ENCODE data around the gene OPRM1.
"Not testable (repeated sequence)": the region's sequence is repeated elsewhere in the genome, so short reads cannot be mapped to it uniquely, and the experiment has no call there.

OPRM1 gene

DNA sequence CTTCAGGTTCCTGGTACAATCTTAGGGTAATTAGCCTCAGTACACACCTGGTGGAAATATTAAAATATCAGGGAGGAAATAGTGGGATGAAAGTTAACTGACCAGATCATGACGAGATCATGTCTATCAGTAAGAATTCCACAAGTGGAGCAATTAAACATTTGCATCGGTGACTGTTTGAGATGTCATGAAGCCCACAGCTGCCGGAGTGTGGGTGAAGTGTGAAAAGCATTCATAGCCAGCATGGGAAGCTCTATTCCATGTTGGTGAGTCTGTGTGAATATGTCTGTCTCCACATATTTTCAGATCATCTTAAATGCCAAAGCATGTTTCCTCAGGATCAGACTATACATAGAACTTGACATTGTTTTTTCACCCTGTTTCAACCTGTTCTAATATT lies 174.7 kb downstream of the OPRM1 start:
- no peak for DNase-seq

DNA sequence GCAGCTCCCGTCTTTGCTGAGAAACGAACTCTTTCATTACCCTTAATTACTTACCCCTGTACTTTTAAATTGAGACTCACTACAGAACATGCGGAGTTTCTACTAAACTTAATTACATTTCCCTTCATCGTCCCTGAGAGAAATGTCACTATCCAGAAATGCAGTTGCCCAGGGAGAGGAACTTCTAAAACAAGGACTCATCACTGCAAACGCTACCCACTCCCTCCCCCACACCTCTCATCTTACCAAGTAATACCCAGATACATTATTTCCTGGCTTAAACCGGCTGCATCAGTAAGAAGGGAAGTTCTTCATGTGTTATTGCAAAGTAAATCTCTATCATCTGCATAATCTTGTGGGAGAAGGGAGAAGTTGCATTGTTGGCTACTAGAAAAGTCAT lies 179.3 kb downstream of the OPRM1 start:
- no peak for DNase-seq

DNA sequence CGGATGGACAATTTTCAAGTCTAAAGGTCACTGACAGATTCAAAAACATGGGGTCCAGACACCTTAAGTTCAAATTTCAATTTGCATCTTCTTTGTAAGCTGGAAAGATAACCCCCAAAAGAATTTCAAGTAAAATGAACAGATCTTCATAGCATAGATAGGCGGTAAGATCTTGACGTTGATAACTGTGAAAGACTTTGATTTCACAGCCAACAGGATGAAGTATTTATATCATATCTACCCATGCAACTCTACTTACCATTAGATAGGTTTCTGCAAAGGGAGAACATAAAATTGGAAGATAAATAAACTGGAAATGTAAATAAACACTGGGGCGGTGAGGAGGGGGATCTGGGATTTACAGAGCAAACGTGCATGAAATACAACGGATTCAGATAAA lies 179.7 kb downstream of the OPRM1 start:
- no peak for DNase-seq

DNA sequence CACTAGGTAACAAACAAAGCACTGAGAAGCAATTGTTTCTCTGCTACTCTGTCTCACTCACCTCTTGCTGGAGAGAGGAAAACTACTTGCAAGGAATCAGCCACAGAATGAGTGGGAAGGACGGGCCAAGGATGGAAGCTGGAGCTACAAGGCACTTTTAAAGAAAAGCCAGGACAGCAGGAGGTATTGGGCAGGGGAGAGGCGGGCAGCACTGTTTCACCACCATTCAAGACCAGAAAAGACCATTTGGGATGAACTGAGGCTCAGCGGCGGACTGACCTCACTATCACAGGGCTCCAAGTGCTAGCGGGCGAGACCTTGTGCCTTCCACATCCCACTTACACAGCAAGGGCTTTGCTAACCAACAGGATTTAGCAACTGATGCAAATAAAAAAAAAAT lies 180.2 kb downstream of the OPRM1 start:
- no peak for DNase-seq

DNA sequence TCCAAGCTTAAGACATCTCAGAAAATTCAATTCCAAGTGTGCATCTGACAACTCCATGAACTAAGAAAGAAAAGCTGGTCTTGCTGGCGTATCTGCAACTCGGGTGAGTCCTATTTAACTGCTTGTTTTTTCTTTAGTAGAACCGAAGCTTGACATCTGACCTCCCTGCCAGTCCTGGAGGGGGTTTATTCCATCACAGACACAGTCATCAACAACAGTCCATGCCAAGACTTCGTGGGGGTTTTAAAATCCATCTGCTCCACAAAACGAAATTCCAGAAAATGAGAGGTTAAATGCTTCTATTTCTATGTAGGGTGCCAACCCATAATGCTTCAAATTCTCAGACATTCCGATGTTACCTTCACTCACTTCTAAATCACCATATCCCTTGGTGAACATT lies 183.7 kb downstream of the OPRM1 start:
- no peak for DNase-seq

DNA sequence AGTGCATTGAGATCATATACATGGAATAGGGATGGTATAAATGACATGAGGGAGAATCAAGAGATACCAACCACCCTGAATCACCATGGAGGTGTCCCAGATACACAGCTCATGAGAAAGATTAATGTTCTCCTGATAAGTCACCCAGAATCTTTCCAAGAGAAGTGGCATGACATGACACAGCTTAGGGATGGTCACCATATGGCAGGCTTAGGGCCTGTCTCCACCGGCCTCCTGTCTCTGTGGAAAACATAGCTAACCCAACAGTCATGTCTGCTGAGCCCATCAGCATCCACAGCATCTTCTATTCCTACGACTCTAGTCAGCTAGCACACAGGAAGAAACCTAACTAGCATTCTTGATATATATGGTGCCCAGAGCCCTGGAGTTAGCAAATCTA lies 184.3 kb downstream of the OPRM1 start:
- DNase-seq, result no peak

DNA sequence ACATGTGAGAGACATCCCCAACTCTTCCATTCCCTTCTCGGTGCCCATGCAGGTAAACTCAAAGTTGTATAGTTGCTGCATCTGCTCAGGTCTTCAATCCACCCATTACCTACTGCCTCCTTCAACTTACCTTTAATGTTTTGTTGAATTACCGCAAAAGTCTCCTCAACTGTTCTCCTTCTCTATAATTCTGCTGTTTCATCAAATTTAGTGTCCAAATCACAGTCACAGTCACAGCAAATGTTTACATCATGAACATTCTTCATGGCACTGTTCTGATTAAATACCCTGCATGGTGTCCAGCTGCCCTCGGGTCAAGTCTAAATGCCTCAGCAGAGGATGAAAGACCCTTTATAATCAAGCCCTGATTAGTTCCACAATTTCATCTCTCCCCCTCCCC lies 187.4 kb downstream of the OPRM1 start:
- no peak for DNase-seq

DNA sequence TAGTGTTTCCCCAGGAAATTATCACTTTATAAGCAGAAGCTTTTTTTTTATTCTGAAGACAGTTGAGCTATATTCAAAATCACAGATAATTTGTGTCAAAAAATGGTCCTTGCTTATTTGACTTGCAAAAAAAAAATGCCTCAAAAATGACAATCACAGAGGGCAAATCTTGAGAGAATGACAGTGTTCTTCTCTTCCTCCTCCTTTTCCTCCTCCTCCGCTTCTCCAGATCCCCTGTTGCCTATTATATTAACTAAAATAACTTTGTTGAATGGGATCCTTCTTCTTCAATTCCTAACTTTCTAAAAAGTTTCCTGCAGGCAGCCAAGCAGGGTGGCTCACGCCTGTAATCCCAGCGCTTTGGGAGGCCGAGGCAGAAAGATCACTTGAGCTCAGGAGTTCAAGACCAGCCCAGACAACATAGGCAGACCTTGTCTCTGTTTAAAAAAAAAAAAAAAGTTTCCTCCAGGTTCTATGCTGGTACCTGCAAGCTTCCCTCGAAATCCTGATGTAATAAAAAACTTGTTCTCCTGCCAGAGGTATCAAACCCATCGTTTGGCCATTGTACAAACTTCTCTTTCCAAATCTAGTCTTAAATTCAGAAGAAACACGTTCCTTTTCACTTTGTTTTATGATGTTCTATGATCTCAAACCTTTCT lies 189.0 kb downstream of the OPRM1 start:
- no peak for DNase-seq

DNA sequence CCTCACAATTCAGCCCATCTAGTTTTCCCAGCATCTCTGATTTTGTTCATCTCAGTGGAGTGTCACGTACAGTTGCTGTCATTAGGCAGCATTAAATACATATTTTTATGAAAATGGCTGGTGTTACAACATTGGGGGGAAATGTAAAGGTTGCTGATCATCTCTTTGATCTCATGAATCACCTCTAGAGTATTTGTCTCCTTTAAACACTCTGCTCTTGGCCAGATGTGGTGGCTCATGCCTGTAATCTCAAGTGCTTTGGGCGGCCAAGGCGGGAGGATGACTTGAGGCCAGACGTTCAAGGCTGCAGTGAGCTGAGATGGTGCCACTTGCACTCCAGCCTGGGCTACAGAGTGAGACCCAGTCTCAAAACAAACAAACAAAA lies 189.5 kb downstream of the OPRM1 start:
- DNase-seq, result peak; percentile 12

DNA sequence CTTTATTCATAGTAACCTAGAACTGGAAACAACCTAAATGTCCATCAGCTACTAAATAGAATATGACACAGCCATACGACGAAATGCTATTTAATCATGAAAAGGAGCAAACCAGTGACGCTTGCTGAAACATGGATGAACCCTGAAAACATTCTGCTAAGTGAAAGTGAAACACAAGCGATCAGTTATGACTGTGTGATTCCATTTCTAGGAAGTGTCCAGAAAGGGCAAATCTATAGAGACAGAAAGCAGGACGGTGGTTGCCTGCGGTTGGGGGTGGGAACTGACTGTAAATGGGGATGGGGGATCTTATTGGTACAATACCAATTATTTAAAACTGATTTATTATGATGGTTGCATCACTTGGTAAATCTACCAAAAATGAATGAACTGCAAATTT lies 190.7 kb downstream of the OPRM1 start:
- DNase-seq, result no peak

DNA sequence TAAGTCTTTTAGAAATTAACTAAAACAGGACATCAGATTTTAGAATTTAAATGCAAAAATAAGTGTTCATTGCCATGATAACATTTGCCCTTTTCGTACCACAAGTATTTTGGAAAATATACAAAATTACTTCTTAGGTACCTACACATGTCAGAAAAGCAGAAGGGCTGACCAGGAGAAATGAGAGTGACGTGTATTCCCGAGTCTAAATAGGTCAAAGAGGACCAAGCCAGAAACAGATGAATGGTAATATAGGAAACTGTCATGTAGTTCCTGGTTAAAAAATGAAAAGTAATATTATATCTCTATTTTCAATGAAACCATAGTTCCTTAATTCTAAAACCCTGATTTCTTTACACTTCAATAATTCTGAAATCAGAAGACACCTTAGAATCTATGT lies 191.4 kb downstream of the OPRM1 start:
- DNase-seq, result no peak

DNA sequence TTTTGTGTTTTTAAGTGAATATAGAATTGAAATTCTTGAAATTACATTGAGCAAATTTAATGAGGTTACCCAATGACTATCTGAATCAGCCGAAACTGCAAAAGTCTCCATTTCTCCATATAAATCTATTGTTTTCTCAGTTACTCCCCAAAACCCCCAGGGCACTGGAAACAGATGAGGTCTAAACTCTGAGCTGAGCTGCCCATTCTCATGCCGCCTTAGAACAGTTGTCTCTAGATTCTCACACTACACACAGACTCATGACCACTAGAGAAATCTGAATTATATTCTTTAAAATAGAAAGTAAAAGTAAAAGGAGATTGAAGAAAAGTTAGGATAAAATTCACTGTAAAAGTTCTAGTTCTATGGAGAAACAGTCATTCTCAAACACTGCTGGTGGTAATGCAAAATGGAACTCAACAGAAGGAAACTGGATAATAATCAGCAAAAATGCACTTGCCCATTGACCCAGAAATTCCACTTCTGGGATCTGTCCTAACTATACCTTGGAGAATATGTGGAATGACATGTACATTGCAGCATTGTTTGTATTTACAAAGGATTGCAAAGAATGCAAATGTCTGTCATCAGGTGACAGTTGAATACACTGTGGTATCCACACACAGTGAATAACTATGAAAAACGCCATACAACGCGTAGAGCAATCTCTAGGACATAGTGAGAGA lies 192.0 kb downstream of the OPRM1 start:
- DNase-seq, result no peak

DNA sequence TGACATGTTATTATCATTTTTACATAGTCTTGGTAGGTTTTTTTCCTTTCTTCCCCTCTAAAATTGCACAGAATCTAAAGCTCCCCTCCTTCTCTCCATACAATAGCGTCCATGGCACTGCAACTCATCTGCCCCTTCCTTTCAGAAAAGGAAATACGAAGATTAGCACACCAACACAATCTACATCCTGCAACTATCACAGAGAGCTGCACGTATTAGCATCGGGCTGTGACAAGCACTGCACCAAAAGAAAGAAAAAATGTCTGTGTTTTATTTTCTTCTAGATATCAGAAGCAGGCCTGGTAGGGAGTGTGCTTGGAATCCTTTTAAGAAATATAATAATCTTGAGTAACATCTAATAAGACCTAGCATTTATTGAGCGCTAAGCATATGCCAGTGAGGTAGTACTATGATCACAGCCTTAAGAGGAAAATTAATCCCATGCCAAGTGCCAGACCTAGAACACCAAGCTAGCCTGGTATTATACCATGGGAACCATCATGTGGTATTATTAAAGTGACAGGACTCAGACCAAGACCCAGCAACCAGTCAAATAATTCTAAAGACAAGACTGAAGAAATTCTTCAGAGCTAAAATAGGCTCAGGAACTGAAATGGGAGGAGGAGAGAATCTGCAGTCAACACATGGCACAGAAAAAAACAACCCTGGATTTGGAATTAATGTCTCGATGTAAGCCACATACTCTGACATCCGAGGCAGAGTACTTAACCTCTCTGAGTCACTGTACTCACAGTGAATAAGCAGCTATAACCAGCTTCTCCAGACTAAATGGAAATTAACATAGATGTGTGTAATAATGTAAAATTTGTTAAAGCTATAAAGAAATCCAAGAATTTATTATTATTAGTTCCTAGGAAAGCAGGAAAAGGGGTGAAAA lies 193.2 kb downstream of the OPRM1 start:
- peak; percentile 33 for DNase-seq

DNA sequence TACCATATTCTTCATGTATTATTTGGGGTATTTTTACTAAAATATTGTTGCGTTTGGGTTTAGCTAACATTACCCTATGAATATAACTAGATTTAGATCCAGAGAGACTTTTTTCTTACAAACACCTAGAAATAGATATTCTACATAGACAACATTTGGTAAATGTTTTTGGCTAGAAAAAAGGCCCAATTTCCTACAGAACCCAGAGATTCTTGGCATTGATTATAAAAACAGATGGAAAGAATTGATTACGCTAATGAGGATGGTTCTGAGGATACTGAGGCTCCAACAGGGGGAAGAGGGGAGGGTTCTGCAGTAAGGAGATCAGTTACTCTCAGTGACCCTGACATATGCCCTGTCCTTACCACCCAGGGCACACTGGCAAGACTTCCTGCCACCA lies 194.3 kb downstream of the OPRM1 start:
- DNase-seq, result no peak

DNA sequence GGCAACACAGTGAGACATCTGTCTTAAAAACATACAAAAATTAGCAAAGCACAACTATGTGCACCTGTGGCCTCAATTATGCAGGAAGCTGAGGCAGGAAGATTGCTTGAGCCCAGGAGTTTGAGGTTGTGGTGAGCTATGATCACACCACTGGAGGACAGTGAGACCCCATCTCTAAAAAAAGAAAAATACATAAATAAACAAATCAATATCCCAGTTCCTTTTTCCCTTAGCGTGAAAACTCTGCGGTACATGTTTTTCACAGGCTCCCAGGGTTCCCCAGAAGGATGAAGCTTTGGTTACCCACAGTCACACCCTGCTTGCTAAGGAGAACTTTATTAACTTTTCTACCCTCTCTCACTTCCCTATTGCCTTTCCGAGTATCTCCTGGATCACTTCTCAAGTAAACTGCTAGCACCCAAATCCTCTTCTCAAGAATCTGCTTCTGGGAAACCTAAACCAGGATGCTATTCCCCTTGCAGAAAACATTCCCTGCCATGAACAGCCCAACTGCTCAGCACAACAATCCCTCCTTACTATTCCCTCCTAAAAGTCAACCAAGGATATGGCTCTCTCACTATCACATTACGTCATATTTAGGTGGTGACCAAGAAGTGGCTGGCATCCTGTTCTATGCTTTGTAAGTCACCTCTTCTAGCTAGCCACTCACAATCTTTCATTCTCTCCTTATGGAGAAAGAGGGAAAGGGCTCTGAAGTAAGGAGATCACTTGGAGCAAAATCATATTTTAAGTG lies 195.2 kb downstream of the OPRM1 start:
- no peak for DNase-seq

DNA sequence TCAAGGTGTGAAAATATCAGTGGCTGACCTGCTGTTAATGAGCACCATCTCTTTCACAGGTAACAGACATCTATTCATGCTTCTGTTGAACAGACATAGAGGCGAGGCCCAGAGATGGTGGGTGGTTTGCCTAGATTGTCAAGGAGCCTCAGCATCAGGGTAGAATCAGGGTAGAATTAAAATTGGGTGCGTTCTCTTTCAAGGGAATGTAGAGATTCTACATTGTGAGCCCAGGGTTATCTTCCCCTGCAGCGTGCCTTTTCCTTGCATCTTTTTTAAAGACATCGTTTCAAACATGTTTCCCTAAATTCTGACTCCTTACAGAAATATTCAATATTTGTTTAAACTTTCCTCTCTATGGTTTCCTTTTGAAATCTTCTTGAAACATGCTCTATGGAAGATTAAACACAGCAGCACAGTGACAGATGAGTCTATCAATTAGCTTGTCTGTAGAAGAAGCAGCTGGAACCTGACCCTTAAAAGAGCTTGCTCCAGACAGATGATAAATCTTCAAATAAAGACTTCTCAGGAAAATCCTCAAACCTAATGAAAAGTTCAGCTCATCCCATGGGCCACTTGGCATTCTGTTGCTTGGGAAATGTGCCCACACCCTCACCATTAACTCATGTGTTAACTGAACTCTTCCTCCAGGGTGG lies 197.7 kb downstream of the OPRM1 start:
- DNase-seq, result no peak

DNA sequence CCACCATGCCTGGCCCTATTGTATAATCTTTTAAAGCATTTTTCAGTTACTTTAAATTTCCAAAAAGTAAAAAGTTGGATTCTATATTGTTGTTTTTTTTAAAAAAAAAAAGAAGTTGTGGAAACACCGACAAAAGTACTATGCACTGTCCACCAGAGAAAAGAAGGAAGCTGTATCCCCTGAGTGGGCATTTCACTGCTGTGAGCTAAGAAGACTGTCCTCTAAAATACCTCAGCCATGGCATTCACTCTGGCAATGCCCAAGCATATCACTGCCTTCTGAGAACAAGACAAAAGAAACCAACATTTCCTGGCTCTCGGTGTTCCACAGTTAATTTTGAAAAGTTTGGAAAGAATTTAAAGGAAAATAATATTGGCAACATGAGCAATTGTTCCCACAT lies 199.8 kb downstream of the OPRM1 start:
- DNase-seq, result no peak

DNA sequence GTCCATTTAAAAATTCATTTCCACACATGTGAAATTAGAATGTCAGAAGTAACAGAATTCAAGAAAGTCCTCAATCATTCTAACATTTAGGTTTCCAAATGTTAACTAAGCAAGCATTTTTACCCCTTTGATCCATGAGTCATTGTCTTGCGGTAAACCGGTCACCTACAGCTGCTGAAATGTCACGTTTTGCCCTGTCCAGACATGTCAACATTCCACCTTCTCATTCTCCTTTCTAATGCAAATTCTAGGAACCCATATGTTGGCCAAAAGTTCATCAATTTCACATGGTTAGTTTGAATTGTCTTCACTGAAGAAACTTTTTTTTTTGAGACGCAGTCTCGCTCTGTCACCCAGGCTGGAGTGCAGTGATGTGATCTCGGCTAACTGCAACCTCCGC lies 200.4 kb downstream of the OPRM1 start:
- DNase-seq, result no peak

DNA sequence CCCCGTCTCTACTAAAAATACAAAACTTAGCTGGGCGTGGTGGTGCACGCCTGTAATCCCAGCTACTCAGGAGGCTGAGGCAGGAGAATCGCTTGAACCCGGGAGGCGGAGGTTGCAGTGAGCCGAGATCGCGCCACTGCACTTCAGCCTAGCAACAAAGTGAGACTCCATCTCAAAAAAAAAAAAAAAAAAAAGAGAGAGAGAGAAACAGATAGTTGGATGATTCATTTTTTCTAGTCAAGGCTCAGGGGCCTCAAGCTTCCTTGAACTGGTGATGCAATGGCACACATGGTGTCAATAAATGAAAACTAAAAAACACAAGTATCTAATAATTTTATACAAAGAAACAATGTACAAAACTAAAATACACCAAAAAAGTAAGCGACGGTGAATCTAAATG lies 202.0 kb downstream of the OPRM1 start:
- not testable (repeated sequence) for DNase-seq

DNA sequence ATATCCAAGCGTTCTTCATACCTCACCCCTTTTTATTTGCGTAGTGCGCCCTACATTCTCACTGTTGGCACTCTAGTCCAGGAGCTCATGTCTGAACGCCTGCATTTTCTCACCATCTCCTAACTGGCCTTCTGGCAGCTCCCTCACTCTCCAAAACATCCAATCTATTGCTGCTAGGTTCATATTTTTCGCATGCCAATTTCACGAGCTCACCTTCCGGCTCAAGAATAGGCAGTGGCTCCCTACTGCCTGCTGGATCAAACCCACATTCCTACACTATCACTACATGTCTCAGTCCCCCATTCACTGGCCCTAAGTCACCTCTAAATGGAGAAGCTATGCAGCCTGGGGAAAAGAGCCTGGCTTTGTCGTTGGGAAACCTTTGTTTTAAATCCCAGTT lies 202.5 kb downstream of the OPRM1 start:
- DNase-seq, result no peak

DNA sequence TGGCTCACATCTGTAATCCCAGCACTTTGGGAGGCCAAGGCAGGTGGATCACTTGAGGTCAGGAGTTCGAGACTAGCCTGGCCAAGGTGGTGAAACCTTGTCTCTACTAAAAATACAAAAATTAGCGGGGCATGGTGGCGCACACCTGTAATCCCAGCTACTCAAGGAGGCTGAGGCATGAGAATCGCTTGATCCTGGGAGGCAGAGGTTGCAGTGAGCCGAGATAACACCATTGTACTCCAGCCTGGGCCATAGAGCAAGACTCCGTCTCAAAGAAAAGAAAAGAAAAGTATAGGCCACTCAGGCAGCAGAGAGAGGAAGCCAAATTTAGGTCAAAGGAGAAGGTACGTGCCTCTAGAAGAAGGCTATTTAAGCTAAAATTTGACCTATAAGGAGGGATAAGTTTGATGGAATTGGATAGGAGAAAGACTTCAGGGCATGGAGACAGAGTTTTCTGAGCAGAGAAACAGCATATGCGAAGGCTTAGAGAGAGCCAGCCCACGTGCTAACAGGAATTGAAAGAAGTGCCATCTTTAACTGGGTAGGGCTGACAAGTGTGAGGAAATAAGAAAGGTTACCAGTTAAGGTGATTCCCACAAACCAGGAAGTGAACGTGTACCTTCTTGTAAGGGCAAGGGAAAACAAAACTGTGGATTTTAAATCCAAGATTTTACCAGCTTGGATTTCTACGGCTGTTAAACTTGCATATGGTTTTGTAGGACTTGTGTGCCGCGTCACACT lies 203.7 kb downstream of the OPRM1 start:
- no peak for DNase-seq

All from DMS53 (cell line).